HG02678 (cell line): ENCODE measurements around the gene ZIC5.

ENCODE experiments used
- ATAC-seq: cut with Tn5 transposase; IDR thresholded peaks from one replicate; pipeline ENCODE4 v1.9.1; 2021; ENCODE audit warnings: mild to moderate bottlenecking, moderate library complexity; ENCODE audit not compliant: unreplicated experiment

ZIC5 gene

GRCh38 chr13:99938635-99939034 lies 32.9 kb downstream of the ZIC5 start:
- no peak for ATAC-seq

GRCh38 chr13:99935772-99936171 lies 35.8 kb downstream of the ZIC5 start:
- no peak for ATAC-seq

GRCh38 chr13:99932912-99933311 lies 38.7 kb downstream of the ZIC5 start:
- no peak for ATAC-seq

GRCh38 chr13:99930925-99931324 lies 40.6 kb downstream of the ZIC5 start:
- ATAC-seq: no peak

GRCh38 chr13:99929866-99930265 lies 41.7 kb downstream of the ZIC5 start:
- ATAC-seq: no peak

- no peak for ATAC-seq
Measured at GRCh38 chr13:99926014-99926731, 45.4 kb downstream of the ZIC5 start.

GRCh38 chr13:99923877-99924582 lies 47.5 kb downstream of the ZIC5 start:
- ATAC-seq: no peak

GRCh38 chr13:99922631-99923404 lies 48.7 kb downstream of the ZIC5 start:
- ATAC-seq: no peak

GRCh38 chr13:99919132-99919531 lies 52.4 kb downstream of the ZIC5 start:
- ATAC-seq: no peak

- peak; percentile 83 for ATAC-seq
Measured at GRCh38 chr13:99916366-99917103, 55.0 kb downstream of the ZIC5 start.

GRCh38 chr13:99913167-99913566 lies 58.4 kb downstream of the ZIC5 start:
- no peak for ATAC-seq
